GM12878 (cell line): ENCODE data around the gene PERCC1.

ENCODE experiments used
- CHD4 ChIP-seq: fragments of 200-600 bp; sonication (generic); IDR thresholded peaks from 2 replicates; pipeline ENCODE4 v1.6.1; 2016; ENCODE audit warnings: mild to moderate bottlenecking
- E2F4 ChIP-seq: IDR thresholded peaks from 2 replicates; pipeline ENCODE4 v1.6.1; 2012; ENCODE audit warnings: low read depth, low read length, improper control_type of control experiment
- EZH2 ChIP-seq: IDR thresholded peaks from 2 replicates; pipeline ENCODE4 v1.6.1; 2012; ENCODE audit warnings: low read depth, mild to moderate bottlenecking, control low read depth, inconsistent platforms, low read length, borderline replicate concordance; ENCODE audit not compliant: control insufficient read depth
- IKZF1 ChIP-seq: fragments of 450-650 bp; conservative IDR thresholded peaks from 2 replicates; pipeline ENCODE4 v1.6.1; 2017; ENCODE audit warnings: antibody characterized with exemption, mild to moderate bottlenecking
- IRF4 ChIP-seq: IDR thresholded peaks from 2 replicates; pipeline ENCODE4 v1.6.1; 2011; ENCODE audit warnings: low read depth, low read length
- KLF5 ChIP-seq: fragments of 450-650 bp; IDR thresholded peaks from 2 replicates; pipeline ENCODE4 v1.6.1; 2014; ENCODE audit warnings: mild to moderate bottlenecking; ENCODE audit not compliant: partially characterized antibody
- POLR2AphosphoS5 ChIP-seq: IDR thresholded peaks from 2 replicates; pipeline ENCODE4 v1.6.1; 2011; ENCODE audit warnings: mild to moderate bottlenecking, low read length, inconsistent platforms
- SMC3 ChIP-seq: IDR thresholded peaks from 2 replicates; pipeline ENCODE4 v1.6.1; 2011; ENCODE audit warnings: low read length, improper control_type of control experiment, borderline replicate concordance
- TAF1 ChIP-seq: IDR thresholded peaks from 2 replicates; pipeline ENCODE4 v1.6.1; 2011; ENCODE audit warnings: mild to moderate bottlenecking, low read depth, low read length, borderline replicate concordance
- ZNF207 ChIP-seq: fragments of 450-650 bp; IDR thresholded peaks from 2 replicates; pipeline ENCODE4 v1.6.1; 2014; ENCODE audit warnings: antibody characterized with exemption, mild to moderate bottlenecking, borderline replicate concordance
- ZSCAN29 ChIP-seq: fragments of 450-650 bp; IDR thresholded peaks from 2 replicates; pipeline ENCODE4 v1.6.1; 2017; ENCODE audit warnings: mild to moderate bottlenecking, moderate library complexity
- ZZZ3 ChIP-seq: IDR thresholded peaks from 2 replicates; pipeline ENCODE4 v1.6.1; 2011; ENCODE audit warnings: low read depth; ENCODE audit not compliant: control insufficient read depth, insufficient read length
- TF ChIP-seq, protein P1 (sequence below), 3 experiments: IDR thresholded peaks in 2 of 3; conservative IDR thresholded peaks in 1 of 3; 2 replicates each; pipeline ENCODE4 v1.5.1; 2011; ENCODE audit warnings: low read depth in 3 of 3, low read length in 3 of 3, mild to moderate bottlenecking in 3 of 3, control low read depth in 2 of 3, moderate library complexity in 2 of 3, inconsistent platforms in 1 of 3, mixed read lengths in 1 of 3; ENCODE audit not compliant: control insufficient read depth in 2 of 3, insufficient read depth in 1 of 3; ENCODE audit errors: extremely low read depth in 1 of 3

- TF ChIP-seq, protein P1, sequence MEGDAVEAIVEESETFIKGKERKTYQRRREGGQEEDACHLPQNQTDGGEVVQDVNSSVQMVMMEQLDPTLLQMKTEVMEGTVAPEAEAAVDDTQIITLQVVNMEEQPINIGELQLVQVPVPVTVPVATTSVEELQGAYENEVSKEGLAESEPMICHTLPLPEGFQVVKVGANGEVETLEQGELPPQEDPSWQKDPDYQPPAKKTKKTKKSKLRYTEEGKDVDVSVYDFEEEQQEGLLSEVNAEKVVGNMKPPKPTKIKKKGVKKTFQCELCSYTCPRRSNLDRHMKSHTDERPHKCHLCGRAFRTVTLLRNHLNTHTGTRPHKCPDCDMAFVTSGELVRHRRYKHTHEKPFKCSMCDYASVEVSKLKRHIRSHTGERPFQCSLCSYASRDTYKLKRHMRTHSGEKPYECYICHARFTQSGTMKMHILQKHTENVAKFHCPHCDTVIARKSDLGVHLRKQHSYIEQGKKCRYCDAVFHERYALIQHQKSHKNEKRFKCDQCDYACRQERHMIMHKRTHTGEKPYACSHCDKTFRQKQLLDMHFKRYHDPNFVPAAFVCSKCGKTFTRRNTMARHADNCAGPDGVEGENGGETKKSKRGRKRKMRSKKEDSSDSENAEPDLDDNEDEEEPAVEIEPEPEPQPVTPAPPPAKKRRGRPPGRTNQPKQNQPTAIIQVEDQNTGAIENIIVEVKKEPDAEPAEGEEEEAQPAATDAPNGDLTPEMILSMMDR (IDR thresholded peaks at IDR 0.05 in 2 of 3, conservative IDR thresholded peaks at IDR 0.05 in 1 of 3; ENCODE audit: control insufficient read depth in 2 of 3, extremely low read depth in 1 of 3, insufficient read depth in 1 of 3, low read depth in 3 of 3, low read length in 3 of 3), result no peak
- TF ChIP-seq IKZF1 (no peak), E2F4 (no peak), ZNF207 (no peak), ZSCAN29 (no peak), KLF5 (no peak), ZZZ3 (no peak), SMC3 (no peak), EZH2 (no peak), POLR2AphosphoS5 (no peak), IRF4 (no peak), CHD4 (no peak), TAF1 (no peak)
Measured at GRCh38 chr16:1433756-1434155, 2.9 kb downstream of the PERCC1 start.
